Liver (tissue), 3 donors: ENCODE measurements around the gene ADGRF1.

Experiments
- ATF3 ChIP-seq: IDR thresholded peaks from 2 replicates; pipeline ENCODE4 v1.6.1; 2016; ENCODE audit warnings: antibody characterized with exemption
- CTCF ChIP-seq: fragments of 150-350 bp; IDR thresholded peaks from 2 replicates; pipeline ENCODE4 v1.5.1; 2017; ENCODE audit warnings: improper control_type of control experiment, low read depth, low read length; ENCODE audit not compliant: missing input control
- EGR1 ChIP-seq, 2 donors: IDR thresholded peaks; 2 replicates each; pipeline ENCODE4 v1.6.1; 2016 to 2018; ENCODE audit warnings: antibody characterized with exemption in 2 of 2, low read depth in 2 of 2
- GABPA ChIP-seq, 2 donors: IDR thresholded peaks in 1 of 2; conservative IDR thresholded peaks in 1 of 2; 2 replicates each; pipeline ENCODE4 v1.6.1; 2016; ENCODE audit warnings: antibody characterized with exemption in 2 of 2, mild to moderate bottlenecking in 1 of 2, moderate library complexity in 1 of 2
- JUND ChIP-seq, 2 donors: IDR thresholded peaks; 2 replicates each; pipeline ENCODE4 v1.6.1; 2016; ENCODE audit warnings: antibody characterized with exemption in 2 of 2
- MAX ChIP-seq: IDR thresholded peaks from 2 replicates; pipeline ENCODE4 v1.6.1; 2016; ENCODE audit warnings: antibody characterized with exemption
- REST ChIP-seq: IDR thresholded peaks from 2 replicates; pipeline ENCODE4 v1.6.1; 2016; ENCODE audit warnings: antibody characterized with exemption, mild to moderate bottlenecking
- TAF1 ChIP-seq: conservative IDR thresholded peaks from 2 replicates; pipeline ENCODE4 v1.6.1; 2016; ENCODE audit warnings: antibody characterized with exemption, mild to moderate bottlenecking
- YY1 ChIP-seq: IDR thresholded peaks from 2 replicates; pipeline ENCODE4 v1.6.1; 2016; ENCODE audit warnings: antibody characterized with exemption, mild to moderate bottlenecking
- donor health status: healthy.
- donor health status: healthy.

- TF ChIP-seq YY1 (no peak), CTCF (no peak), TAF1 (no peak), ATF3 (no peak), GABPA (IDR thresholded peaks at IDR 0.05 in 1 of 2, conservative IDR thresholded peaks at IDR 0.05 in 1 of 2) (no peak), EGR1 (IDR thresholded peaks at IDR 0.05; ENCODE audit: low read depth in 2 of 2) (no peak), MAX (no peak), JUND (IDR thresholded peaks at IDR 0.05) (no peak), REST (no peak)
These were observed 82.7 kb downstream of the ADGRF1 start for GRCh38 chr6:46959419-46959818.
